GM12865 (cell line): Measurements from ENCODE around the gene CLASRP.

Experiments used
- DNase-seq: peaks from one replicate; pipeline ENCODE4 v3.0.0; 2010; ENCODE audit warnings: low read depth
- H3K4me3 ChIP-seq: 2 replicates; pipeline ENCODE4 v1.5.1; 2011; ENCODE audit warnings: mild to moderate bottlenecking, low read depth, low read length, control low read depth
- CTCF ChIP-seq: IDR thresholded peaks from 2 replicates; pipeline ENCODE4 v1.5.1; 2011; ENCODE audit warnings: low read length, control low read depth, low read depth, inconsistent platforms; ENCODE audit not compliant: insufficient read depth; ENCODE audit errors: missing control alignments

Gene CLASRP

GRCh38 chr19:45038931-45039893, at the start of gene CLASRP:
Gene CLASRP (plus strand): TSS chr19:45039045. CDS start chr19:45040213, 1,168 bp downstream.
- peak; percentile 91 for DNase-seq
- TF ChIP-seq CTCF: no peak
- H3K4me3 ChIP-seq: peak within 1 kb of the TSS; percentile 66

GRCh38 chr19:44990459-44990858, 48.4 kb upstream of the CLASRP start:
- H3K4me3 ChIP-seq: no peak overlapping the region
- DNase-seq: no peak
- no peak for TF ChIP-seq CTCF

- no peak overlapping the region for H3K4me3 ChIP-seq
- no peak for TF ChIP-seq CTCF
- DNase-seq: peak; percentile 39
Observed at GRCh38 chr19:44990966-44991365, 47.9 kb upstream of the CLASRP start.

- no peak for DNase-seq
- no peak overlapping the region for H3K4me3 ChIP-seq
- TF ChIP-seq CTCF: no peak
Observed at GRCh38 chr19:44992336-44993163, 46.3 kb upstream of the CLASRP start.

- H3K4me3 ChIP-seq: no peak overlapping the region
- no peak for TF ChIP-seq CTCF
- no peak for DNase-seq
Observed at GRCh38 chr19:44993526-44993925, 45.3 kb upstream of the CLASRP start.

- no peak for DNase-seq
- no peak for TF ChIP-seq CTCF
- H3K4me3 ChIP-seq: no peak overlapping the region
Observed at GRCh38 chr19:44993926-44994537, 44.8 kb upstream of the CLASRP start.
